Measurements from ENCODE around the gene MAN1A2.

GRCh38 chr1:117567435-117567834 lies 200.2 kb downstream of the MAN1A2 start:
- TF ChIP-seq CTCF (IDR thresholded peaks at IDR 0.05) = no peak
- TF ChIP-seq POLR2A (IDR thresholded peaks at IDR 0.05) = no peak
- no peak for TF ChIP-seq POLR2AphosphoS5 (IDR thresholded peaks at IDR 0.05)
